GM19099 (cell line): ENCODE results near the gene SPAG17.

Source experiments
- POLR2A ChIP-seq: IDR thresholded peaks from 3 replicates; pipeline ENCODE4 v1.6.1; 2011; ENCODE audit warnings: low read depth; ENCODE audit not compliant: insufficient read length; ENCODE audit errors: extremely low read depth

SPAG17 gene

GRCh38 chr1:118116401-118116800, 68.6 kb downstream of the SPAG17 start:
- no peak for TF ChIP-seq POLR2A

DNA sequence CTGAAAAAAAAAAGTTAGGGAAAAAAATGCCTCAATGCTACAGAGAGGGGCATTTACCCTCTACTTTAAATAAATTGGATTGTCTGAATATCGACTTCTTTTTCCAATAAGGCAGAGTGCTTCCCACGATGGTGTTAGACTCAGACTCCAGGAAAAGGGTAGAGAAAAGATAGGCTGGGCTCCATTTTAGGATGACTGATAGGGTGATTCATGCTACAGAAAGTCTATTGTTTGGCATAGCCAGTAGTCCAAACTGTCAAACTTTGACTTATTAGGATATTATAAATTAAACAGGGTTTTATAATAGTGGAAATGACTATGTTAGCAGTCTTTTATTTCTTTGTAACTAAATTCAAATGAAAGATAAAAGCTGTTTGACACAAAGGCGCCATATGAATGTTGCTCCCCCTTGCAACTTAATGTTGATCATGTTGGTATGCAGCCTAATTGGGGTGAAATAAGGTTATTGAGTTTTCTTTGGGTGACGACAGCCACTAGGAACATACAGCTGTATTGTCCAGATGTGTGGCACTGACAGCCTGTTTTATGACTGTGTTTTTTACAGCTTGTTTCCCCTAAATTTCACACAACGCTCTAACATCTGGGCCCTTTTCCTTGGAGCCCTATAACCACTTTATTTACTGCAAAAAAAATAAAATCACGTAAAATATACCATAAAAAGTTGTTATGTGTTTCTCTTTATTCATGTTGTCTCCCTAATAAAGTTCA, 69.3 kb downstream of the SPAG17 start:
- no peak for TF ChIP-seq POLR2A

DNA sequence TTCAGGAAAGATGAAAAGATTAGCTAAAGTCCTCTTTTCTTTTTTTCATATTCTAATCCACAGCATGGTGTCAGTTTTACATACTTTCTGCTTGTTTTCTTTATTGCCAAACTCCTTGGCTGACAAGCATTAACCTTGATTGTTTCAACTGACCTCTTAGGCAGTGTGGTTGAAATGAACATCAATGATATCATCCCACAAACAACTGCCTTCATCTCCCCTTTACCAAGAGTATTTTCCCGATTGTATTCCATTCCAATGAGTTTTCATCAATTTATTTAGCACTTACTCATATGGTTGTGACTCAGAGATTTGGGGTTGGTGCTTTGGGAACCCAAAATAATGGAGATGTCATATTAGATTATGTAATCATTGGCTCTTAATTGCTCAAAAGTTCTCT, 71.8 kb downstream of the SPAG17 start:
- no peak for TF ChIP-seq POLR2A

GRCh38 chr1:118110580-118110979, 74.4 kb downstream of the SPAG17 start:
- TF ChIP-seq POLR2A = no peak

GRCh38 chr1:118104951-118105350, 80.1 kb downstream of the SPAG17 start:
- TF ChIP-seq POLR2A = no peak

- TF ChIP-seq POLR2A = no peak
Measured at GRCh38 chr1:118102445-118102844, 82.6 kb downstream of the SPAG17 start.

DNA sequence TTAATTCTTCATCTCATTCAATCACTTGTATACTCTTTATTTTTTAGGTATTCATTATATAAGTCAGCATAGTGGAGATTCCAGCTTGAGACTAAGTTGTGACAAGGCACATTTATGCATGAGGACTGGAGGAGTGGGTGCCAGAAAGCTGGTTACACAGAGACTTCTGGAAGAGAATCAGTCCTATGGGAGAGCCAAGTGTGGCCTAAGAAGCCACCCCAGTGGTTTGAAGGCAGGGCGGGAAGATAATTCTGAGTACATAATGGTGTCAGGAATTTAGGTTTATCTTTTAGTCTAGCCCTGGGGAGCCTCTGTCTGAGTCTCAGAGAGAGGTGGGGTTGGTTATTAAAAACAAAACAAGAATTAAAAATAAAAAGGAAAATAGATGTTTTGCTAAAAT, 83.0 kb downstream of the SPAG17 start:
- no peak for TF ChIP-seq POLR2A

GRCh38 chr1:118101515-118101844, 83.5 kb downstream of the SPAG17 start:
- no peak for TF ChIP-seq POLR2A

DNA sequence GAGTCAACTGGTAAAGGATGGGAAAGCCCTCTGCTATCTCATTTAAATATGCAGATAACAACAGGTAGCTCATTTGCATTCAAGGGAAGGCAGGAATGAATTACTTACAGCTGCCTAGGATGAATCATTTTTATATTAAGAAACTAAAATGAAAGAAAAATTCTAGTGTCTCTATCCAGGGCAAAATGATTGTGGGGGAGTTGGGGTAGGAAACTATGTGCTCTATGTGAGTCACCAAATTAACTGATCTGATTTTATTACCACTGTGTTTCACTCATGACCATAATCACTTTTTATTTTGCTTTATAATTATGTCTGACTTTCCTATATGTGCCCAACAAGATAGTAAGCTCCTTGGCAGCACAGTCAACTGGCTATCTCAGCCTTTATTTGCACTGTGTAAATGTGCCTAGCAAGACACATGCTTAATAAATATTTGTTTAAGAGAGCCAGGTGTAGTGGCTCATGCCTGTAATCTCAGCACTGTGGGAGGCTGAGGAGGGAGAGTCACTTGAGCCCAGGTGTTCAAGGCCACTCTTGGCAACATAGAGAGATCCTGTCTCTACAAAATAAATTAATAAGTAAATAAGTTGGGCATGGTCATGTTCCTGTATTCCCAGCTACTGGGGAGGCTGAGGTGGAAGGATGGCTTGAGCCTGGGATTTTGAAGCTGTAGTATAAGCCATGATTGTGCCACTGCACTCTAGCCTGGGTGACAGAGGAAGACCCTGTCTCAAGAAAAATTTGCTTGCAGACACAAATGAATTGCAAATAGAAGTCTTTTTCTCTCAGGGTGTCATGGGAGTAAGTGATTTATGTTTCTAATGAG, 84.1 kb downstream of the SPAG17 start:
- TF ChIP-seq POLR2A = no peak

DNA sequence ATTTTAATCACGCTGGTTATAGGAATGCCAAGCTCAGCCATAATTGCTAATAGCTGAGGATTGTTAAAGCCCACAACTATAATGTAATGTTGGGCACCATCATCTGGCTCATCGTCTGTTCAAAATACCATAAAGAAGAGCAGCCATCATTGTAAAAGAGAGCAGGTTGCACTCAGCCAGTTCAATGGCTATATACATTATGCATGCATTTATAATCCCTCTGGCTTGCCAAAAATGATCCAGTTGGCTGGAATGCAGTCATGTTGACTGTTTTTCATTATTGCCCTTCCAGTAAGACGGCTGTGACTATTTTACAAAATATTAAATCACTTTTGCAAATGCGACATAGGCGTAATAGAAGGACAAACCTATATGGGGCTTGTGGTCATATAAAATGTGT, 85.3 kb downstream of the SPAG17 start:
- TF ChIP-seq POLR2A = no peak

GRCh38 chr1:118097622-118098348, 87.2 kb downstream of the SPAG17 start:
- no peak for TF ChIP-seq POLR2A

- no peak for TF ChIP-seq POLR2A
Measured at GRCh38 chr1:118093017-118093416, 92.0 kb downstream of the SPAG17 start.

DNA sequence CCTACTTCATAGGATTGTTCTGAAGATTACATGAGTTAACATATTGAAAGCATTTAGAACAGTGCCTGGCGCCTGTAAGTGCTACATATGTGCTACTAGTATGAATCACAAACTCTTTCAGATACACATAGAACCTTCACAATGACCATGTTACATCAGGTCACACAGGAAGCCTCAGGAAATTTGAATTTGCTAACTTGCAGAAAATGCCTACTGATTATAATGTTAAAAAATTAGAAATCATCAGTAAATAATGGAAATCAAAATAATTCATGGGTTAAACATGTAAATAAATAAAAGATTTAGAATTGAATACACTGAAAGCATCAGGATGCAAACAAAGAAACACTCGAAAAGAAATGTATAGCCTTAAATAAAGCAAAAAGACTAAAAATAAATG, 94.9 kb downstream of the SPAG17 start:
- TF ChIP-seq POLR2A = no peak

GRCh38 chr1:118085365-118085764, 99.7 kb downstream of the SPAG17 start:
- no peak for TF ChIP-seq POLR2A

GRCh38 chr1:118084400-118084799, 100.6 kb downstream of the SPAG17 start:
- TF ChIP-seq POLR2A = no peak

DNA sequence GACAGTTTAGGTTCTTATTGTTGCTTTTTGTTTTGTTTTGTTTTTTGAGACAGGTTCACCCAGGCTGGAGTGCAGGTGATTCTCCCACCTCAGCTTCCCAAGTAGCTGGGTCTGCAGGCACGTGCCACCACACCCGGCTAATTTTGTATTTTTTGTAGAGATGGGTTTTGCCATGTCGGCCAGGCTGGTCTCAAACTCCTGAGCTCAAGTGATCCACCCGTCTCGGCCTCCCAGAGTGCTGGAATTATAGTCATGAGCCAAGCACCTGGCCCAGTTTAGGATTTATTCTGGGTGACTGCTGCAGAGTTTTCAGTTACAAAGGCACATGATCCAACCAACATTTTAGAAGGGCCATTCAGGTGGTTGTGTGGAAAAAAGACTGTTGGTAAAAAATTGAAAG, 102.0 kb downstream of the SPAG17 start:
- no peak for TF ChIP-seq POLR2A
